GM19043 (cell line): ENCODE results near the gene CLCA2.

ENCODE experiments used
- ATAC-seq: cut with Tn5 transposase; IDR thresholded peaks from one replicate; pipeline ENCODE4 v1.9.1; 2021; ENCODE audit warnings: low read depth; ENCODE audit not compliant: unreplicated experiment

CLCA2 gene

GRCh38 chr1:86472152-86472551 lies 48.2 kb downstream of the CLCA2 start:
- ATAC-seq, result no peak

- no peak for ATAC-seq
Measured at GRCh38 chr1:86472767-86473166, 48.8 kb downstream of the CLCA2 start.

GRCh38 chr1:86477256-86477655 lies 53.3 kb downstream of the CLCA2 start:
- no peak for ATAC-seq

- no peak for ATAC-seq
Measured at GRCh38 chr1:86477682-86478081, 53.7 kb downstream of the CLCA2 start.

- no peak for ATAC-seq
Measured at GRCh38 chr1:86478416-86479156, 54.6 kb downstream of the CLCA2 start.

- ATAC-seq, result no peak
Measured at GRCh38 chr1:86481966-86482365, 58.0 kb downstream of the CLCA2 start.

- ATAC-seq, result no peak
Measured at GRCh38 chr1:86487131-86487810, 63.3 kb downstream of the CLCA2 start.

- no peak for ATAC-seq
Measured at GRCh38 chr1:86487811-86488141, 63.8 kb downstream of the CLCA2 start.

GRCh38 chr1:86489242-86489878 lies 65.4 kb downstream of the CLCA2 start:
- no peak for ATAC-seq

GRCh38 chr1:86491171-86491950 lies 67.4 kb downstream of the CLCA2 start:
- no peak for ATAC-seq

- no peak for ATAC-seq
Measured at GRCh38 chr1:86498281-86498680, 74.3 kb downstream of the CLCA2 start.

- peak; percentile 58 for ATAC-seq
Measured at GRCh38 chr1:86499987-86500593, 76.1 kb downstream of the CLCA2 start.

GRCh38 chr1:86500714-86501113 lies 76.7 kb downstream of the CLCA2 start:
- no peak for ATAC-seq

GRCh38 chr1:86502125-86502646 lies 78.2 kb downstream of the CLCA2 start:
- peak; percentile 52 for ATAC-seq

- ATAC-seq, result no peak
Measured at GRCh38 chr1:86502721-86503405, 78.9 kb downstream of the CLCA2 start.

GRCh38 chr1:86503406-86504136 lies 79.6 kb downstream of the CLCA2 start:
- no peak for ATAC-seq

GRCh38 chr1:86504137-86504479 lies 80.1 kb downstream of the CLCA2 start:
- ATAC-seq, result no peak

GRCh38 chr1:86504895-86505563 lies 81.1 kb downstream of the CLCA2 start:
- ATAC-seq, result no peak

GRCh38 chr1:86505564-86505902 lies 81.6 kb downstream of the CLCA2 start:
- no peak for ATAC-seq
